BE2C (cell line): ENCODE measurements around the gene MOK.

Experiments used
- DNase-seq: peaks from one replicate; pipeline ENCODE4 v3.0.0-alpha.2; 2020
- H3K27me3 ChIP-seq: fragments of 250-450 bp; sonication (Bioruptor Pico); 2 replicates; pipeline ENCODE4 v1.5.1; 2020; ENCODE audit warnings: mild to moderate bottlenecking
- H3K36me3 ChIP-seq: fragments of 250-450 bp; sonication (Bioruptor Pico); 2 replicates; pipeline ENCODE4 v1.5.1; 2020; ENCODE audit warnings: mild to moderate bottlenecking
- H3K4me1 ChIP-seq: fragments of 250-450 bp; sonication (Bioruptor Pico); 2 replicates; pipeline ENCODE4 v1.5.1; 2020
- H3K4me3 ChIP-seq: 2 replicates; pipeline ENCODE4 v1.5.1; 2011; ENCODE audit warnings: low read depth, low read length
- H3K9me3 ChIP-seq: fragments of 250-450 bp; sonication (Bioruptor Pico); 2 replicates; pipeline ENCODE4 v1.5.1; 2020
- CTCF ChIP-seq: IDR thresholded peaks from 2 replicates; pipeline ENCODE4 v1.5.1; 2012; ENCODE audit warnings: mild to moderate bottlenecking, low read depth, low read length

MOK gene

GRCh38 chr14:102277874-102278630 is 26.9 kb downstream of the MOK start:
- no peak for TF ChIP-seq CTCF
- H3K27me3 ChIP-seq = no peaks in the 10 kb centered on the region
- peaks cover 10% of the 10 kb centered on the region for H3K4me1 ChIP-seq

GRCh38 chr14:102275866-102276265 is 29.1 kb downstream of the MOK start:
- Histone ChIP-seq H3K36me3 (no peaks in the 10 kb centered on the region), H3K4me3 (no peak overlapping the region), H3K9me3 (no peaks in the 10 kb centered on the region), H3K4me1 (peaks cover 10% of the 10 kb centered on the region), H3K27me3 (no peaks in the 10 kb centered on the region)
- DNase-seq = no peak
- no peak for TF ChIP-seq CTCF

More at GRCh38 chr14:102277874-102278630, 26.9 kb downstream of the MOK start:
- Histone ChIP-seq H3K9me3 (no peaks in the 10 kb centered on the region), H3K36me3 (no peaks in the 10 kb centered on the region), H3K4me3 (no peak overlapping the region)
- peak; percentile 30 for DNase-seq

DNA sequence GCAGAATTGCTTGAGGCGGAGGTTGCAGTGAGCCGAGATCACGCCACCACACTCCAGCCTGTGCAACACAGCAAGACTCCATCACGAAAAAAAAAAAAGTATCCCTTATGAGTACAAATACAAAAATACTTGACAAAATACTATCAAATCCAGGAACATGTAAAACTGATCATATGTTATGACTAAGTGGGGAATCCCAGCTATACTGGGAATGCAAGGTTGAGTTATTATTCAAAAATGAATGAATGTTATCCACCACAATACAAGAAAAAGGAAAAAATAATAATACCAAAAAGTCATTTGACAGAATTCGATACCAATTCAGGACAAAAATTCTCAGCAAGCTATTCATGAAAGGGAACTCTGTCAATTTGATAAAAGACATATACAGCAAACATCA is 32.6 kb downstream of the MOK start:
- Histone ChIP-seq H3K4me1 (no peaks in the 10 kb centered on the region), H3K27me3 (no peaks in the 10 kb centered on the region), H3K4me3 (no peak overlapping the region), H3K9me3 (no peaks in the 10 kb centered on the region), H3K36me3 (no peaks in the 10 kb centered on the region)
- DNase-seq = no peak
- no peak for TF ChIP-seq CTCF

DNA sequence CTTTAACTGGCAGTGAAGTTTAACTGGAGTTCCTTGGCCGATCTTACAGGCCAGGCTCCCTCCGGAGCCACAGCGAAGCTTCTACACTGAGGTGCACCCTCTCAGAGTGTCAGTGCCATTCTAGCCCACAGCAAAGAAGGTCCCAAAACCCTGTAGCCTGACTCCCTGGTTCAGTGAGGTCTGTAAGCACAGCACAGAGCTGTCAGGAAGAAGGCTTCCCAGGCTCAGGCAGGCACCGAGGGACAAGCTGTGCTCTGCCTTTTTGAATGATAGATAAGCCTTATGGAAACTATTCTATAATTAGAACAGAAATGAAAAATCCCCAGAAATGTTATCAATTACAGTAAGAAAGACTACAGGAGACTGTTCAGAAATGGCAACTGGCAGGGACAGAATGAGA is 40.2 kb downstream of the MOK start:
- Histone ChIP-seq H3K4me1 (peaks cover 19% of the 10 kb centered on the region), H3K9me3 (no peaks in the 10 kb centered on the region), H3K27me3 (no peaks in the 10 kb centered on the region), H3K4me3 (no peak overlapping the region), H3K36me3 (no peaks in the 10 kb centered on the region)
- DNase-seq = peak; percentile 24
- TF ChIP-seq CTCF = no peak

DNA sequence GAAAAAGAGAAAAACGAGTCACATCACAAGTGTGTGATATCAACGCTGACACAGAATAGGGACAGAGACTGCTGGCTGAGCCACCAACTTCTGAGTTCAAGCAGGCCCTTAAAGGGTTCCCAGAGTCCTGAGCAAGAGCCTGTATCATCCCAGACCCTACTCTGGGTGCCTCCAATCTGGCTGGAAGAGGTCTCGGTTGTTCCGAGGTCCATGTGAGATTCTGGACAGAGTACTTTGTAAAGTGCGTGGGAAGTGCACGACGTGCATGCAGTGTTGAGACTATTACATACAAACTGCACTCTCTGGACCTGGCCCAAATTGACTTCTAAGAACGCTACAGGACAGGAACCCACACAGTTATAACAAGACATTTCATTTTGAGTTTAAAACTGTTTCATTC is 40.6 kb downstream of the MOK start:
- Histone ChIP-seq H3K4me3 (no peak overlapping the region), H3K9me3 (no peaks in the 10 kb centered on the region), H3K27me3 (no peaks in the 10 kb centered on the region), H3K4me1 (peaks cover 19% of the 10 kb centered on the region), H3K36me3 (no peaks in the 10 kb centered on the region)
- no peak for TF ChIP-seq CTCF
- no peak for DNase-seq

DNA sequence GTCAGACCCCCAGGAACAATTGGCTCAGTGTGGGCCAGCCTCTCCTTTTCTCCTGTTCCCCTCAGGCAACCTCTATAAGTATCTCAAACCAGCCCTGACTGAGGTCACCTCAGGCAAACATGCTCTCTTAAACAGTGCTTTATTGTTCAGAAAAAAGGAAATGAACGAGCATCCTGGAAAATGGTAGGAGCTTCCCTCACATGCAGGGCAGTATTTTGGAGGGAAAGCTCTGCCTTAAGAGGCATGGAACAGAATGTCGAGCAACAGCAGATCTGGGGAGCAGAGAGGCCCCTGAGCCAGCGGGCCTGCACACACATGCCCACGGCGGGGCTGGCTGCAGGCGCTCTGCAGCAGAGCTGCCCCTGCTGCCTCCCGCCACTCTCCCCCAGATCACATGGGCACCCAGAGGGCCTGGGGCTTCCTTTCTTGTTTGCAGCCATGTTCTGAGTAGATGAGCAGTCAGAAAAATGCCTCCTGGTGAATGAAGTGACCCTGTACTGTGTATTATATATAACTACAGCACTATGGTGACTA is 42.0 kb downstream of the MOK start:
- no peak for TF ChIP-seq CTCF
- no peaks in the 10 kb centered on the region for H3K36me3 ChIP-seq
- H3K27me3 ChIP-seq = no peaks in the 10 kb centered on the region
- H3K4me3 ChIP-seq = no peak overlapping the region
- H3K4me1 ChIP-seq = peaks cover 19% of the 10 kb centered on the region
- DNase-seq = peak; percentile 90
- no peaks in the 10 kb centered on the region for H3K9me3 ChIP-seq
